ENCODE measurements around the gene NDUFA8.

The NDUFA8 gene

DNA sequence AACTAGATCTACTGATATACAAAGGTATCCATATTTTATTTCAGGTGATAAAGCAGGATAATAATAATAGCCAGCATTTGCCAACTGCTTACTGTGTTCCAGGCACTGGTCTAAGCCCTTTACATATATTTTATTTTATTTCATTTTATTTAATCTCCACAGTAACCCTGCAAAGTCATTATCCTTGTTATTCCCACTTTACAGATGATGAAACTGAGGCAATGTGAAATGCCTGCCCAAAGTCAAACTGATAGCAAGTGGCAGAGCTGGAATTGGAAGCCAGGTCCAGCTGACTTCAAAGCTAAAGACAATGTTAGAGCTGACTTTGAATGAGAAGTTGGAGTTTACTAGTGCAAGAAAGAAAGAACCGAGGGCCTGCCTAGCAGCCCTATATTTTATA lies 25.0 kb upstream of the NDUFA8 start:
- DNase-seq (ENCODE audit: low read depth), result no peak

DNA sequence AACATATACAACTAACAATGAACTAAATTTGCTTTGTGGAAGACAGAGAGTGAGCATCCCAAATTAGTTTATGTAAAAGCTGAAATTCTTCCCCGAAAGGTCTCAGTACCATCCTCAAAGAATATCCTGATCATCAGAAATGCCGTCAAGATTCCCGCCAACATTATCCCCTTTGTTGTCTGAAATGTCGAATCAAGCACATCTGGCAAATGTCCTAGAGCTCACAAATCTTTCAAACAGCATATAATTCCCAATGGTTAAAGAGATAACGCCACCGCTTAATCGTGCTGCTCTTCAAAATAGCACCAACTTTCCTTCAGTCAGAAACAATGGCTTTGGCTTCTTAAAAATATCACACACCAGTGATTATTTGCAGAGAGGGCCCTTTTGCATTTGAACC lies 23.9 kb upstream of the NDUFA8 start:
- no peak for DNase-seq (ENCODE audit: low read depth)

DNA sequence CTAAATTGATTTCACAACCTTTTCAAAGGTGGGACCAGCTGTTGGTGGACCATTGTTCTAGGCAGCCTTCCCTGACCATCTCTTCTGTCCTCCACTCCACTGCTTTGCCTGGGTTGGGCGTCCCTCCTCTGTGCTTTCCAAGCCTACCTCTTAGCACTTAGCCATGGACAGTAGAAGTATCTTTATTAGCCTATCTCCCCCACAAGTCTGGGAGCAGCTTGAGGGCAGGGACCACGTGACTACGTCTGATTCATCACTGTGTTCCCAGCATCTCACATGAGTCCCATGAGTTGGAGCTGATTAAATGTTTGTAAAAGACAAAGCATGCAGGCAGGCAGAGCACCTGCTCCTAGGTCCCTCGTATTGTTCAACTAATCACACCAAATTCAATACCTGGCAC lies 21.1 kb upstream of the NDUFA8 start:
- DNase-seq (ENCODE audit: low read depth), result no peak

DNA sequence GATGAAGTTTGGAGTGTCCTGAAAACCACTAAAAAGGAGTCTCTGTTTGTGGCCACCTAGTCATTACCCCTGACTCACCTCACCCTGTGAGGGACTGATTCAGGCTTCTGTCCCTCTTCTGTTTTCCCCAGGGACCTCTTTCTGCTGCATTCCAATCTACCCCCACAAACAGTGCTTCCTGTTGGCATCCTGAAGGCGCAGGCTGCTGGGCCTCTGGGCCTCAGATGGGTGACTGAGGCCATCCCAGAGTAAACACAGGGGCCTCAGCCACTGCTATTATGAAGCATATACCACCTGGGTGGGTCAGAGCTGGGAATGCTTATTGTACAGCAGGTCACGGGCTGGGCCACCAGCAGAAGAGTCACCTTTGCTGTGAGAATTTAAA lies 20.1 kb upstream of the NDUFA8 start:
- no peak for DNase-seq (ENCODE audit: low read depth)

DNA sequence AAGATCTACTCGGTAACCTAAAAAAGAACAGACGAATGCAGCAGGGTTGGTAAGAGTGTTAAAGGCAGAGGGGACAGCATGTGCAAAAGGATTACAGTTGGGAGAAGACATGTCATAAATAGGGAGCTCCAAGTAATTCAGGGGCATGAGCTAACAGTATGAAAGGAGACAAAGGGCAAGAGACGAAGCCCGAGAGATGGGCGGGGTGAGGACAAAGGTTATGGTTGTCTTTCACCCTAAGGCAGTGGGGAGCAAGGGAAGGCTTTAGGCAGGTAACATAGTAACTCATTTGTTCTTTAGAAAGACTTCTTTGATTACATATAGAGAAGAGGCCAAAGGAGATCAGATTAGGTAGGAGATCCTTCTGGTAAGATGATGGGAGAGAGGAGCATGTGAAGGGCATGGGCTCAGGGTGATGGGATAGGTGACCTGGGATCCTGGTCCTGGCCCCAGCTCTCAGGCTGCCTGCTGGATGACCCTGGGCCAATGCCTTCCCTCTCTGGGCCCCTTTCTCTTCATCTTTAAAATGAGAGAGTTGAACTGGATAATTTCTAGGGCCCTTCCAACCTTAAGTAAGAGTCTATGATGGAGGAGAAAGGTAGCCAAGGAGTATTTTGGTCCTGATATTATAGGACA lies 19.6 kb upstream of the NDUFA8 start:
- no peak for DNase-seq (ENCODE audit: low read depth)

DNA sequence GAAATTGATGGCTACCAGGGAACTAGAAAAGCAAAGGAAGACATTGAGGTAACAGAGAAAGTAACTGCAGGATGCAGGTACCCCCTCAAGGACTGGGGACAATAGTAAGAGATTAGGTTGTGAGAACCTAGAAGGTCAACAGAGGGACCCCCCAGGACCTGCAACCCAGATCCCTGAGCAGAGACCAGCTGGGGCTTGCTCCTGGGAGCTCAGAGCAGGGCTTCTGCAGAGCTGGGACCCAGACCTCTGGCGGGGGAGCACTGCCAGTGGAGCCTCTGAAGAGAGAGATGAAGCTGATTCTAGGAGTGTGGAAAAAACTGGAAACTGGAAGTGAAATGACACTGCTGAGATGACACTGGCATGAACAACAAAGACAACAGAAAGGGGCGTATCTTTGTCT lies 17.3 kb upstream of the NDUFA8 start:
- DNase-seq (ENCODE audit: low read depth), result no peak

DNA sequence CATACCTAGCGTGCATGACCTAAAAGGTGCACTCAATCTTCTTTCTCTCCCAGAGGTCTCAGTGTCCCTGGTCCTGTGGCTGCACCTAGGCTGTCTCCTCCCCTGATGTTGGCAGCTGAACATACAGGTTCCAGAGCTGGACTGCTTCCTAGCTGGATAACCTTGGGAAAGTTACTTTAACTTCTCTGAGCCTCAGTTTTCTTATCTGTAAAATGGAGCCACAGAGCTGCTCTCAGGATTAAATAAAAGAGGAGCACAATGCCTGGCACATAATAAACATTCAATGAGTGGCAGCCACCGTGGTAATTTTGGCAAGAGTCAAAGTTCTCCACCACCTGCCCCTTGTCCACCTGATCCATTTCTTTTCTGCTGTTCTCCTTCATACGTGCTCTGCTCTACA lies 14.1 kb upstream of the NDUFA8 start:
- DNase-seq (ENCODE audit: low read depth), result no peak

DNA sequence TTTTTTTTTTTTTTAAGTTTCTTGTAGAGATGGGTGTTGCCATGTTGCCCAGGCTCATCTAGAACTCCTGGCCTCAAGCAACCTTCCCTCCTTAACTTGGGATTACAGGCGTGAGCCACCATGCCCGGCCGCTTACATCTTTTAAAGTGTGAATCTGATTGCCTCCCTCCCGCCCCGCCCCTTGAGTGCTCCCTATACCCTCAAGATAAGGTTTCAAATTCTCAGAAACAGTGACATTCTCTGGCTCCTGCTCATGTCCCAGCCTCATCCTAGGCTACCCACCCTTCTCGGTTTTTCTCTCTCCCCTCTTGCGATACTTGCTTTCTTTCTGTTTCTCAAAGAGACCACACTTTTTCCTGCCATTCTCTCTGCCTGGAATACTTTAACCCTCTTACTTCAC lies 12.6 kb upstream of the NDUFA8 start:
- DNase-seq (ENCODE audit: low read depth), result no peak

DNA sequence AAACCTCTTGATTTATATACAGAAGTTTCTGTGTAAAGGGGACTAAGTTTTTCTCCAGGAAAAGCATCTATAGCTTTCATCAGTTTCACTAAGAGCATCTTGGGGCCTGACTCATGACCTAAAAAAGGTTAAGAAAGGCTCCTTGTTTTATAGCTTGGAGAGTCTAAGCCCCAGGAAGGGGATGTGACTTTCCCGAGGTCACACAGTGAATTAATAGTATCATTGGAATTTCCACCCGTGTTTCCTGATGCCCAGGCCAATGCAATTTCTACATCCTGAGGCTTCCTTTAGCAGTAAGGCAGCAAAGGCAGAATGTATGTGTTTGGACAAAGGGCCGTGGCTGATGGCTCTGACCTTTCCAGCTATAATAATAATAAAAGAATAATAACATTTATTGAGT lies 8.8 kb upstream of the NDUFA8 start:
- no peak for DNase-seq (ENCODE audit: low read depth)

DNA sequence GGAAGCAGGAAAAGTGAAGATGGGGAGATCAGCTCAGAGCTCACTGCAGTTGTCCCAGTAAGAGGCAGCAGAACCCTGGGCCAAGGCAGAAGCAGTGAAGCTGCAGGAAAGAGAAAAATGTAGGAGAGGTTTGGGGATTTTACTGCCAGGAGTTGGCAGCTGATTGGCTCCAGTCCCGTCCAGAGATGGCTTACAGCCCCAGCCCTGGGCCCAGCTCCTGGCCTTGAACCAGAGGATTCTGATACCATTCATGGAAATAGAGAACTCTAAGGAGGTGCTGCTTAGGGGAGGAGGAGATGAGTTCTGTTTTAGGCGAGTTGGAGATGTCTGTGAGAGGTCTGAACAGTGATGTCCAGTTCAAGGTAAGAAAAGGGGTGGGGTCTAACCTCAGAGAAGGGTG lies 4.7 kb upstream of the NDUFA8 start:
- no peak for DNase-seq (ENCODE audit: low read depth)

DNA sequence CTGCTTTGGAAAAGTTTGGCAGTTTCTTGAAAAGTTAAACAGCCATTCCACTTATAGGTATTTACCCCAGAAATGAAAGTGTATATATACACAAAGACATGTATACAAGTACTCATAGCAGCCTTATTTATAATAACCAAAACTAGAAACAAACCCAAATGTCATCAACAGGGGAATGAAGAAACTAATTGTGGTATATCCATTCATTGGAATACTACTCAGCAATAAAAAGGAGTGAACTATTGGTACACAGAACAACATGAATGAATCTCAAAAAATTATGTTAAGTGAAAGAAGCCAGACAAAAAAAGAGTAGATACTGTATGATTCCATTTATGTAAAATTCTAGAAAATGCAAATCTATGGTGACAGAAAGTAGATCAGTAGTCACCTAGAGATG lies 2.8 kb upstream of the NDUFA8 start:
- DNase-seq (ENCODE audit: low read depth), result no peak

DNA sequence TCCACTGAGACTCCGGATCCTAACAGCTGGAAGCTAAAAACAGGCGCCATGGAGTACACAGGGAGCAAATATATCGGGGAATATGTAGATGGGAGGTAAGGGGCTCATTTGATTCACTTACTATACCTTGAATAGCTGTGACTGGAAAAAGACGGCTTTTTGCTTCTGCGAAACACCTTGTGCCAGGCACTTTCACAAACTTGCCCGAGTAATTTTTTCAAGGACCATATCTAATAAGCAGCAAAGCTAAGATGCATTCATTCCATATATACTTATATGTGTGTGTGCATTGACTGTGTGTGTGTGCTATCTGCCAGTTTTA lies 307 bp upstream of the NDUFA8 start:
- DNase-seq (ENCODE audit: low read depth), result no peak

DNA sequence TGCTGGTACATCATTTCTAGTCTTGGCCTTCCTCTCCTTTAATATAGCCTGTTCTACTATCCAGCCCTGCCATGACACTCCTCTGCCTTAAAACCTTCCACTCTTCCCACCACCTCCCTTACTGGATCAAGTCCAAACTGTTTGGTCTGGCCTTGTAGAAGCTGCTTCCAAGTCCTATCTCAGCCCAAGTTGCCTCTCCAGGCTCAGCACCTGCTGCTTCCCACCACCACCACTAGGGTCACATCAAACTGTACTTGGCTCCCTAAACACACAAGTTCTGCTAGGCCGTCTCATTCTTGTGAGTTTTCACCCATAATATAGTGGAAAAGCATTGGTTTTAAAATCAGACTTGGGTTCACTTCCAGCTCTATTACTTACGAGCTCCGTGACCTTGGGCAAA lies 1.4 kb downstream of the NDUFA8 start:
- no peak for DNase-seq (ENCODE audit: low read depth)

DNA sequence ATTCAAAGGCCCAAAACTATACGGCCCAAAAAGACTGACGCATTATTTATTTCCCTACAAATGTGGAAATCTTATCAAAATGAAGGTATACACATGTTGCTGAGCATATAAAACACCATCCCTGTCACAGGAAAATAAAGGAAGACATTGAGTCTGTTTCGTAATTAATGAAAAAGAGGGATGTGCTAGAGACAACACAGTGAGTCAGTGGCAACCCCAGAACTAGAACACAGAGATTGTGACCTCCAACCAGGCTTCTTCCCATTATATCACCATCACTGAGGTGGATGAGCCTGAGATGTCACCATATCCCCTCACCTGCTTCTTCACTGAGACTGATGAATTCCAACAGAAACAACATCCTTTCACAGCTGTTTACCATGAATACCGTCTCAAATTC lies 3.8 kb downstream of the NDUFA8 start:
- no peak for DNase-seq (ENCODE audit: low read depth)

DNA sequence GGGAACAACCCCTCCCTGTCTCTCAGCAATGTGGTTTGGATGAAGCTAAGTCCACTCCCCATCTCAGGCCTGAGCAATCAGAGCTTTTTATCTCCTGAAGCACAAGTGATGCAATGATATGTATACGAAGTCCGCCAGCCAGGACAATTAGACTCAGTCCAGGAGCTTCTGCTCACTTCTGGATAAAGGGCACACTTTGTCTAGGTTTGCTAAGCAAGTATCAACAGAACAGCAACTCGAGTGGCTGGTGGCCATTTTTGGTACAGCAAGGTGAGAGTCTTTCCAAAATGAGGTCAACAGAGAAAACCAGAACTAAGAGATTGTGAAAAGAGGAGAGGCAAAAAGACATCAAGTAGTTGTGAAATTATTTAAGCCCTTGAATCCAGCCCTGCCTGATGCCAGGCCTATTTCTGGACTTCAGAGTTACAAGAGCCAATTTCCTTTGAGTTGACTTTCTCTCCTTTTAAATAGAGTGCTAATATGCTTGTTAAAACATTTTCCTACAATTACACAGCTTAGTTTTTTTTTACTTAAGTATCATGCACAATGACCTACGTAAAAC lies 8.2 kb downstream of the NDUFA8 start:
- DNase-seq (ENCODE audit: low read depth), result no peak

DNA sequence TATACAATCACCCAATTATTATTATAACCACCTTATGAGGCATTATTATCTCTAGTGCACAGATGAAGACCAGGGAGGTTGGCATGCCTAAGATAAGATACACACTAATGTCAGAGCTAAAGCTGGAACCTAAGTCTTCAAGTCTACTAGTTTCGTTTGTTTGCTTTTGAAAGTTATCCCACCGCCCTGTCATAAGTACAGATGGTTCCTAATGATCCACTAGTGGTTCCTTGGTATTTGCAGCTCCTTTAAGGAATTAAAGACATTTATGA lies 14.1 kb downstream of the NDUFA8 start:
- DNase-seq (ENCODE audit: low read depth), result no peak

DNA sequence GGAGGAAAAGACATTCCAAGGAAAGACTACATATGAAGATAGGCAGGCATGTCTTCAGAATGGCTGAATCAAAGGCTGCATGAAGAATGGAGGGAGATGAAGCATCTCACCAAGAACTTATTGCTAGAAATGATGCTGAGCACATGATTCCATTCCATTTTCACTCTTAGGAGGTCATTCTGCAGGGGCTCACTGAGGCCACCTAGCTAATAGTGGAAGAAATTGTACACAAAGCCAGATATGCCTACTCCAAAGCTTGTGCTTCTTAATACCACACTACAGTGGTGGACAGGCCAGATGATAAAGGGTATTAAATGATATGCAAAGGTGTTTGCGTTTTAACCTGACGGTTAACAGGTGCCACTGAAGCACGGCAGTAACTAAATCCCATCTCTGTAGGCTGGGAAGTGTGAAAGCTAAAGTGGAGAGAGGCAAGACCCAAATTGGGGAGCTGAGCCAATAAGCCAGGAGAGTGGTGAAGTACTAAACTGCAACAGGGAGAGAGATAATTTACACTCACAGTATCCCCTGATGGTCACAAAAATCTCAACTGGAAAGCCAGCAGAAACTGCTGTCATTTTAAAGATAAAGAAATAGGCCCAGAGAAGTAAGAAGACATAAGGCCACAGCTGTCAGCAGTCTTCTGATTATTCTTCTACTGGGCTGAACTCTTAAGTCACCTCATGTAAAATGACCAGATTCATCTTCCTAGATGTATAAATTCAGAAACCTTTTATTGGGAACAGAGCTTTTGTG lies 14.6 kb downstream of the NDUFA8 start:
- DNase-seq (ENCODE audit: low read depth), result no peak

DNA sequence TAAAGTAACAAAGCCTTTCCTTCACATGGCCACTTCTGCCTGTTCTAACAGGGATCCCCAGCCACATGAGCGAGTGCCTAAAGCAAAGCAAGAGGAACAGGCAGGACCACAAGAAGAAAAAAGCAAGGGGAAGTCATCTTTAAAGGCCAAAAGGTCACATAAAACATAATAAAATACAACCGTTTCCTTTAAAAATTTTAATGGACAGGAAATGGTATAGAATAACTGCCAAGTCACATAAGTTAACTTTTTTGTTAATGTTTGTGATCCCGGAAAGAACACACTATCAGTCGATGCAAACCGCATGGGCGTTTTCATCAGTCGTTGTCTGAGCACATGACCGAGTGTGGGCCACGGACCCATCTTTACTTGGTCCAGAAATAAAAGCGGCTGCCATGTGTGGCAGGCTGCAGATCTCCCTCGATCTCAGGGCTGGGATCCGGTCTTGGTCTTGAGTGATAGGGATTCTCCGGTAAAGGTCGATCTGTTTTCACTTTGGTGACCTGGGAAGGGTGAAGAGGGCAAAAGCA lies 15.6 kb downstream of the NDUFA8 start:
- DNase-seq (ENCODE audit: low read depth), result no peak

DNA sequence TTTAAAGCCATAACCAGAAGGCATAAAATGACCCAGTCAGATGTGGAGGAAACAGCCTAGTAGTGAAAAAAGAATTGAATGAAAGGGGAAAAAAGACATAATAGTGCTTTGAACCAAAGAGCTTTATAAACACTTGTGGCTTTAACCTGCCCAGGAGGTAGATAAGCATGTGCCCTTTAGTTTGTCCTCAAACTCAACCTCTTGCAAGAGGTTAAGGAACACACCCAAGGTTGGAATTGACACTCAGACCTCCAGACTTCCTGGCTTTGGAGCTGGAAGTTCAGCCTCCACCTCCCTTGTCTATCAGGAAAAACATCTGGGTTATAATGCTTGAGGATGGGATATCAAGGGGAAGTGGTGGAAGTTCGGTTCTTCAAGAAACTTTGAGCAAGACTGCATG lies 16.3 kb downstream of the NDUFA8 start:
- no peak for DNase-seq (ENCODE audit: low read depth)

DNA sequence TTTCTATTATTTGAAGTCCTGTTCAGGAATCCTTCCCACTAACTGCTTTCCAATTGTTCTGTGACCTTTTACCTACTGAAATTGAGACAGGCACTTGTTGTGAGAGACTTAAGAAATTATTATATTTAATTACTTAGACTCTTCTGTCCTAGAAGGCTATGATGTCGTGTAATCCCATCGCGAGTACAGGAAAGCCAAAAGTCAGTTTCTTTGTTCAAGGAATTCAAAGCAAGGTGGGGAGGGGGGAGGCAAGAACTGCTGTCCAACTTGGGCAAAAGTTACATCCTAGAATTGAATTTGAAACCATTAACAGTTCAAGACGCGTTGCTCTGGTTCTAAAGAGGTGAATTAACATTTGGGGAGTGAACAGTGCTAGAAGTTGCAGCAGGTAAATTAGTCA lies 17.9 kb downstream of the NDUFA8 start:
- no peak for DNase-seq (ENCODE audit: low read depth)

DNA sequence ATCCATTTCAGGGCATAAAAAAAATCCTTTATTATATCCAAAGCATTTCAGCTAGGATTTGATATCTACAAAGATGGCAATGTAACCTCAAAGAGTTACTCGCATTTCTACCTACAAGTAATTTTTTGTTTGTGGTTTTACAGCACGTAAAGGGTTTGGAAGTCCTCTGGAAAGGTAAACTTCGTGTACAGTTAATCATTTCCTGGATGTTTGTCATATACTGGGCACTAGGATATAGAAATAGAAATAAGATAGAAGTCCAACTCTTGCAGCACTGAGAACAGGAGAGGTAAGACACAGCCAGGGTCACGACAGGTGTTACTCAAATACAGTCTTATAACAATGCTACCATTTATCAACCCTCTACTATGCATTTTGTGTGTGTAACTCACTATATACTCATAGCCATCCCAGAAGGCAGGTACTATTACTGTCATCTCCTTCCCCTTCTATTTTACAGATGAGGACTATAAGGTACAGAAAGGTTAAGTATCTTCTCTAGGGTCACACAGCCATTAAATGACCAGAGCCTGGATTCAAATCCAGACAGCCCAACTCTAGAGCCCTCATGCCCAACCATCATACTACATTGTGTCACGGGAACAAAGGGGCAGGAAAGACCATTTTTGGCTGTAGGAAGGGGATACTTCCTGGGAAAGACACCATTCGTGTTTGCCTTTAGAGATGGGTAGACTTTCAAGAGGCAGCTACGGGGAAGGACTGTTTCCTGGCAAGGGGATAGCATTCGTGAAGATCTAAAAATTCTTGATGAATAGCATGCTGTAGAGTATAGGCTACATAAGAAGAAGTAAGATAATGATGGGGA lies 19.0 kb downstream of the NDUFA8 start:
- DNase-seq (ENCODE audit: low read depth), result no peak

DNA sequence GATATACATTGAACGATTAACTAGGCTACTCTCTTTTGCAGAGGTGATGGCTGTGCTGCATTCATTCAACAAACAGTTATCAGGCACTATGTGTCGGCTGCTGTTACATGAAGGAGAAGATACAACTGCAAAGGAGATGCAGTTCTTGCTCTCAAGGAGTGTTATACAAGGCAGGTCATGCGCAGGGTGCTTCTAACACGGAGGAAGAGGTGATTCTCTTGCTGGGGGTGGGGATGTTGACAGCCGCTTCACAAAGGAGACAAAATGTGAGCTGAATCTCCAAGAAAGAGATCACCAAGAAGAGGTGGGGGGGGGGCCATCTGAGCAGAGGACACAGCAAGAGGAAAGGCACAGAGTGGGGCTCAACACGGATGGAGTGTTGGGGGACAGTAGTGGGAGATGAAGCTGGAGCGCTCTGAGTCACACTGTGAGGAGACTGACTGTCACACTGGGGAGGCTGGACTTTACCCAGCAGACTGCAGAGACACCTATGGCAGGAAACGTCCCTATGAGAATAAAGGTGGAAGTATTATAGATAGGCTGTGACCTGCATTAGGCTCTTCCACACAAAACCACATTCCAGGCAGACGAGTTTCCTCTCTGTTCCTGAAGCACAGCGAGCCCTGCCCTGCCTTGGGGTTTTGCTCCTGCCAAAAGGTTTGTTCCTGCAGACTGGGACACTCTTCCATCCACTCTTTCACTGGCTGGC lies 20.9 kb downstream of the NDUFA8 start:
- no peak for DNase-seq (ENCODE audit: low read depth)

DNA sequence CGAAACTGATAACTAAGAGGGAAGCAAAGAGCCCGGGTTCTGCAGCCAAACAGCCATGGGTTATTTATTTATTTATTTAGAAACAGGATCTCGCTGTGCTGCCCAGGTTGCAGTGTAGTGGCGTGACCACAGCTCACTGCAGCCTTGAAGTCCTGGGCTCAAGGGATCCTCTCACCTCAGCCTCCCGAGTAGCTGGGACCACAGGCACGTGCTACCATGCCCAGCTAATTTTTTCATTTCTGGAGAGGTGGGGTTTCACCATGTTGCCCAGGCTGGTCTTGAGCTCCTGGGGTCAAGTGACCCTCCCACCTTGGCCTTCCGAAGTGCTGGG lies 24.1 kb downstream of the NDUFA8 start:
- no peak for DNase-seq (ENCODE audit: low read depth)
